Eye (tissue), 1 donor: ENCODE measurements around the gene PCSK1N.

Experiments used
- DNase-seq: peaks from one replicate; pipeline ENCODE4 v3.0.0-alpha.2; 2015

PCSK1N gene

GRCh38 chrX:48787505-48788443 is 47.6 kb downstream of the PCSK1N start:
- DNase-seq: no peak

DNA sequence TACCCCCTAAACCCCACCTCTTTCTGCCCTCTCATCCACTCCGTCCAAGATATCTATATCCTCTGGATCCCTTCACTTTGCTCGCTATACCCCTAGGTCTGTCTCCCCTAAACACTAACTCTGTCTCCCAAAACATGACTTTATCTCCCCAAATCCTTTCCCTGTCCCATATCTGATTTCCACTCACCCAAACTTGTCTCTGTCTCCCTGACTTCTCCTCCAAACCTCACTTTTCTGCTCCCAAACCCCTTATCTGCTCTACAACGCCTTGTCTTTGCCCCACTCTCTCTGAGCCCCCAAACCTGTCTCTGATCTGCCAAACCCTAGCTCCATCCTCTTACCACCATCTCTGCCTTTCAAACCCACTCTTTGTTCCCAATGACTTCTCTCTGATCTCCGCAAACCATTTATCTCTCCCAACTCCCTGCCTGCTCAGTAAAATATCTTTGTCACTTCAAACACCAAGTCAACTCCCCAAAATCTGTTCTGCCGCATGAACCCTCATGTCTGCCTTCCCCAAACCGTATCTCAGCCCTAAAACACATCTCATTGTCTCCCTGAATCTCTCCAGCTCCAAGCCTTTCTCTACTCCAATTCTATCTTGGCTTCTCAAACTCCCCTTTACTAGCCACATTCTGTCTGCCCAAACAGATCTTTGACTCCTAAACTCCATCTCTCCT is 48.4 kb downstream of the PCSK1N start:
- DNase-seq: no peak

GRCh38 chrX:48786341-48786800 is 49.0 kb downstream of the PCSK1N start, which contains the start of gene GATA1:
TSS of gene GATA1 (plus strand) at chrX:48786590. CDS start at chrX:48791110, 4,520 bp downstream.
- no peak for DNase-seq

- DNase-seq: no peak
Measured at GRCh38 chrX:48785540-48786214, 49.7 kb downstream of the PCSK1N start.

DNA sequence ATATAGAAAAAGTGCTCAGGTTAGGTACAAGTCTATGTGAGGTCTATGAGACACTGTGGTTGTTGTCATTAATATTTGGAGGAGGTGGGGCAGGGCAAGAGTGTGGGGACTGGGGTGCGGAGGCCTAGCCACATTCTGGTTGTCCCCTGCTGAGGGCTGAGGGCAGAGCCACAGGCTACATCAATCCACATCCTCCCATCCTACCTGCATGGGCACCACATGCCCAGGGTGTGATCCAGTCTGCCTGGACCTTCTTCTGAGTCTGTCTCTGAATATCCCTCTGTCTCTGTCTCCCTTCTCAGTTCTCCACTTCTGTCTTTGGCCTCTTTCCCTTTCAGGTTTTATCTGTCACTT is 50.2 kb downstream of the PCSK1N start:
- DNase-seq: no peak

DNA sequence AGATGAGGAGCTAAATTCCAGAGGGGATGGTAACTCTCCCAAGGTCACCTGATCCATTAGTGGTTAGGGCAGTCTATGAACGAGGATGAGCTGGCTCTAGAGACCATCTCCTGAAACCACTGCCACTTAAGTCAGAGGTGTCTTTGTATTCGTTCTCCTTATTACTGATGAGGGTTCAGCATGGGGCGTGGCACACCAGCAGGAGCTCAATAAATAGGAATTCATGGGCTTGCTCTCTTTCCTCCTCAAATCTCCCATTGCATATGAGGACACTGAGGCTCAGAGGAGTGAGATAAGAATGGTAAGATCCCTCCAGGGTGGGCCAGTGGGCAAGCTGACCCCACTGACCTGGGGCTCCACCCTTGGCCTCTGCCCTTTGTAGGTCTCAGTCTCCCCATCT is 50.7 kb downstream of the PCSK1N start:
- no peak for DNase-seq

- no peak for DNase-seq
Measured at GRCh38 chrX:48782795-48783194, 52.6 kb downstream of the PCSK1N start.

DNA sequence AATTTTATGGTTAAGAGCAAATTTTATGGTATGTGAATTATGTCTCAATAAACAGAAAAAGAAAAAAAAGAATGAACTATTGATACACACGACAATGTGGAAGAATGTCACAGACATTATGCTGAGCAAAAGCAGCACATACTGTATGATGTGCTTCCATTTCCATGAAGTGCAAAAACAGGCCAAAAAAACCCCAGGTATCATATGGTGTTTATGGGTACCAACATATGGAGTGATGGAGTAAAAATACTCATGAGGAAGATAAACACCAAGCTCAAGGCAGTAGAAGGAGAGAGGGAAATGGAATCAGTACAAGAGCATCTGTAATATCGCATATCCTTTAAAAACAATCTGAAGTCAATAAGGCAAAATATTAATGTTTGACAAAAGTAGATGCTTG is 53.2 kb downstream of the PCSK1N start:
- no peak for DNase-seq

DNA sequence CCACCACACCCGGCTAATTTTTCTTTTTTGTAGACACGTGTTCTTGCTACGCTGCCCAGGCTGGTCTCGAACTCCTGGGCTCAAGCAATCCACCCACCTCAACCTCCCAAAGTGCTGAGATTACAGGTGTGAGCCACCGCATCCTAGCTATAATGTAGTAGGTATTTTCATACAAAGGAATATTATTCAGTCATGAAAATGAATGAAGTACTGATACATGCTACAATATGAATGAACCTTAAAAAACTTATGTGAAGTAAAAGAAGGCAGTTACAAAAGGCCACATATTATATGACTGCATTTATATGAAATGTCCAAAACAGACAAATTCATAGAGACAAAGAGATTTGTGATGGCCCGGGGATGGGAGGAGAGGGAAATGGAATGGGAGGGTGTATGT is 53.7 kb downstream of the PCSK1N start:
- no peak for DNase-seq
